ENCODE results near the gene GABRG3. TPM values are rescaled to one million over a fixed set of nuclear protein-coding genes. Genes with fewer than 3 reads are reported as not detected.
"Not testable (repeated sequence)": the region's sequence is repeated elsewhere in the genome, so short reads cannot be mapped to it uniquely, and the experiment has no call there.

The GABRG3 gene
- total RNA-seq, 1 donor from 2014 or later, result 19.3 TPM

- DNase-seq, result no peak
Measured at GRCh38 chr15:27182561-27183110, 211.7 kb downstream of the GABRG3 start.

- DNase-seq, result no peak
Measured at GRCh38 chr15:27183201-27183600, 212.2 kb downstream of the GABRG3 start.

- not testable (repeated sequence) for DNase-seq
Measured at GRCh38 chr15:27191515-27191914, 220.5 kb downstream of the GABRG3 start.

- DNase-seq, result no peak
Measured at GRCh38 chr15:27196691-27197090, 225.7 kb downstream of the GABRG3 start.

- DNase-seq, result no peak
Measured at GRCh38 chr15:27201425-27201824, 230.4 kb downstream of the GABRG3 start.

- no peak for DNase-seq
Measured at GRCh38 chr15:27210176-27210575, 239.2 kb downstream of the GABRG3 start.

GRCh38 chr15:27214032-27214431 is 243.1 kb downstream of the GABRG3 start:
- DNase-seq, result no peak

- no peak for DNase-seq
Measured at GRCh38 chr15:27214961-27215360, 244.0 kb downstream of the GABRG3 start.

- no peak for DNase-seq
Measured at GRCh38 chr15:27218426-27218825, 247.4 kb downstream of the GABRG3 start.

- DNase-seq, result no peak
Measured at GRCh38 chr15:27219636-27220035, 248.7 kb downstream of the GABRG3 start.

GRCh38 chr15:27220199-27220598 is 249.2 kb downstream of the GABRG3 start:
- no peak for DNase-seq

- no peak for DNase-seq
Measured at GRCh38 chr15:27222479-27222878, 251.5 kb downstream of the GABRG3 start.

- DNase-seq, result no peak
Measured at GRCh38 chr15:27223179-27223578, 252.2 kb downstream of the GABRG3 start.

GRCh38 chr15:27231811-27232210 is 260.8 kb downstream of the GABRG3 start:
- DNase-seq, result no peak

GRCh38 chr15:27232876-27233275 is 261.9 kb downstream of the GABRG3 start:
- DNase-seq, result no peak

GRCh38 chr15:27234593-27234992 is 263.6 kb downstream of the GABRG3 start:
- DNase-seq, result no peak

- no peak for DNase-seq
Measured at GRCh38 chr15:27235161-27235560, 264.2 kb downstream of the GABRG3 start.

- no peak for DNase-seq
Measured at GRCh38 chr15:27235681-27236080, 264.7 kb downstream of the GABRG3 start.

GRCh38 chr15:27237319-27237939 is 266.4 kb downstream of the GABRG3 start:
- DNase-seq, result no peak

GRCh38 chr15:27238209-27238608 is 267.2 kb downstream of the GABRG3 start:
- no peak for DNase-seq

- no peak for DNase-seq
Measured at GRCh38 chr15:27238707-27239423, 267.9 kb downstream of the GABRG3 start.

- DNase-seq, result peak; percentile 58
Measured at GRCh38 chr15:27241943-27242342, 271.0 kb downstream of the GABRG3 start.

GRCh38 chr15:27244047-27244446 is 273.1 kb downstream of the GABRG3 start:
- no peak for DNase-seq

GRCh38 chr15:27248251-27248650 is 277.3 kb downstream of the GABRG3 start:
- no peak for DNase-seq

All from occipital lobe (tissue), 2 donors.